Adrenal gland (tissue), 5 donors: Measurements from ENCODE around the gene CHL1.

ENCODE experiments used
- POLR2A ChIP-seq, 2 donors: fragments of 450-650 bp; IDR thresholded peaks; one replicate each; pipeline ENCODE4 v1.6.1; 2017; ENCODE audit warnings: antibody characterized with exemption in 2 of 2, mild to moderate bottlenecking in 2 of 2, moderate library complexity in 1 of 2
- TF ChIP-seq, protein P1 (sequence below), 6 experiments: fragments of 450-650 bp in 4 of 6; fragments of 200-600 bp in 2 of 6; sonication (generic) in 1 of 6; IDR thresholded peaks; 1 replicate in 5 of 6; 2 replicates in 1 of 6; pipeline versions ENCODE4 v1.5.1 to v1.8.0; 2016 to 2021; ENCODE audit warnings: antibody characterized with exemption in 6 of 6, mild to moderate bottlenecking in 2 of 6, moderate library complexity in 1 of 6
- donor health status: DM: no; HTN: no; CAD: no.

GRCh38 chr3:425079-425478 is 228.5 kb downstream of the CHL1 start:
- TF ChIP-seq, protein P1, sequence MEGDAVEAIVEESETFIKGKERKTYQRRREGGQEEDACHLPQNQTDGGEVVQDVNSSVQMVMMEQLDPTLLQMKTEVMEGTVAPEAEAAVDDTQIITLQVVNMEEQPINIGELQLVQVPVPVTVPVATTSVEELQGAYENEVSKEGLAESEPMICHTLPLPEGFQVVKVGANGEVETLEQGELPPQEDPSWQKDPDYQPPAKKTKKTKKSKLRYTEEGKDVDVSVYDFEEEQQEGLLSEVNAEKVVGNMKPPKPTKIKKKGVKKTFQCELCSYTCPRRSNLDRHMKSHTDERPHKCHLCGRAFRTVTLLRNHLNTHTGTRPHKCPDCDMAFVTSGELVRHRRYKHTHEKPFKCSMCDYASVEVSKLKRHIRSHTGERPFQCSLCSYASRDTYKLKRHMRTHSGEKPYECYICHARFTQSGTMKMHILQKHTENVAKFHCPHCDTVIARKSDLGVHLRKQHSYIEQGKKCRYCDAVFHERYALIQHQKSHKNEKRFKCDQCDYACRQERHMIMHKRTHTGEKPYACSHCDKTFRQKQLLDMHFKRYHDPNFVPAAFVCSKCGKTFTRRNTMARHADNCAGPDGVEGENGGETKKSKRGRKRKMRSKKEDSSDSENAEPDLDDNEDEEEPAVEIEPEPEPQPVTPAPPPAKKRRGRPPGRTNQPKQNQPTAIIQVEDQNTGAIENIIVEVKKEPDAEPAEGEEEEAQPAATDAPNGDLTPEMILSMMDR (IDR thresholded peaks at IDR 0.05): no peak
- TF ChIP-seq POLR2A (IDR thresholded peaks at IDR 0.05): no peak
